ENCODE measurements around the gene TNFRSF4.

GRCh38 chr1:1178794-1179331 lies 35.1 kb downstream of the TNFRSF4 start:
- TF ChIP-seq CTCF (IDR thresholded peaks at IDR 0.05) (no peak), POLR2A (IDR thresholded peaks at IDR 0.05; ENCODE audit: low read length) (no peak), MAZ (IDR thresholded peaks at IDR 0.05; ENCODE audit: borderline replicate concordance, low read depth, low read length) (no peak), CEBPB (IDR thresholded peaks at IDR 0.05) (no peak), JUNB (IDR thresholded peaks at IDR 0.05) (no peak)

Data from A549 (cell line).